ENCODE measurements around the gene PRR23A.
"Not testable (repeated sequence)": the region's sequence is repeated elsewhere in the genome, so short reads cannot be mapped to it uniquely, and the experiment has no call there.

The PRR23A gene

GRCh38 chr3:139006051-139006716 lies at the start of gene PRR23A:
TSS of gene PRR23A (minus strand) at chr3:139006268. CDS start at chr3:139006268, 0 bp downstream.
- TF ChIP-seq Cebpa-rat (IDR thresholded peaks at IDR 0.05) = no peak

DNA sequence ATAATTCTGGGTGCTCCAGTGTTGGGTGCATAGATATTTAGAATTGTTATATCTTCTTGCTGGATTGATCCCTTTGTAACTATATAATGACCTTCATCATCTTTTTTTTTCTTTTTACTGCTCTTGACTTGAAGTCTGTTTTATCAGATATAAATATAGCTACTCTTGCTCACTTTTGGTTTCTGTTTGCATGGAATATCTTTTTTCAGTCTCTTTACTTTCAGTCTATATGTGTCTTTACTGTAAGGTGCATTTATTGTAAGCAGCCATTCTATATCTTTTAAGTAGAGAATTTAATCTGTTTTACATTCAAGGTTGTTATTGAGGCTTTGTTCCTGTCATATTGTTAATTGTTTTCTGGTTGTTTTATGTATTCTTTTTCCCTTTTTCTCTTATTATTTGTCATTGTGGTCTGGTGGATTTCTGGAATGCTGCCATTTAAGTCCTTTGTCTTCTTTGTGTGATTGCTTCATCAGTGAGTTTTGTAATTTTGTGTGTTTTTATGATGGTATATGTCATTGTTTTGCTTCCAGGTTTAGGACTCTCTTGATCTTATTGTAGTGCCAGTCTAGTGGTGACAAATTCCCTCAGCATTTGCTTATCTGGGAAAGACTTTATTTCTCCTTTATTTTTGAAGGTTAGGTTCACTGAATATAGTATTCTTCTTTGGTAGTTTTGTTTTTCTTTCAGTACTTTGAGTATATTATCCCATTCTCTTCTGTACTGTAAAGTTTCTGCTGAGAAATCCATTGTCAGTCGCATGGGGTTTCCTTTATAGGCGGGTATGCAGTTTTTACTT lies 46.9 kb upstream of the PRR23A start:
- no peak overlapping the region for H3K9ac ChIP-seq
- H3K4me2 ChIP-seq = no peak overlapping the region
- H4K20me1 ChIP-seq = no peaks in the 10 kb centered on the region
- peaks cover 25 to 40% (median 31%) of the 10 kb centered on the region in 11 experiments for H3K9me3 ChIP-seq (replicated peaks in 1 of 11)
- no peaks in the 10 kb centered on the region for H3K4me1 ChIP-seq
- H3K36me3 ChIP-seq = no peaks in the 10 kb centered on the region
- H3K27me3 ChIP-seq = no peaks in the 10 kb centered on the region
- no peak for TF ChIP-seq Cebpa-rat (IDR thresholded peaks at IDR 0.05)
- no peak overlapping the region for H3K4me3 ChIP-seq
- no peak overlapping the region for H3K27ac ChIP-seq

More at GRCh38 chr3:139006051-139006716, at the start of gene PRR23A:
- Histone ChIP-seq H4K20me1 (no peaks in the 10 kb centered on the region), H3K9me3 (replicated peaks in 1 of 11) (peaks cover 24 to 52% (median 41%) of the 10 kb centered on the region in 11 experiments), H3K4me3 (no peak within 1 kb of the TSS), H3K9ac (no peak within 1 kb of the TSS), H3K36me3 (no peaks in the 10 kb centered on the region), H3K4me1 (no peaks in the 10 kb centered on the region), H3K27me3 (no peaks in the 10 kb centered on the region), H3K27ac (no peak within 1 kb of the TSS), H3K4me2 (no peak within 1 kb of the TSS)

DNA sequence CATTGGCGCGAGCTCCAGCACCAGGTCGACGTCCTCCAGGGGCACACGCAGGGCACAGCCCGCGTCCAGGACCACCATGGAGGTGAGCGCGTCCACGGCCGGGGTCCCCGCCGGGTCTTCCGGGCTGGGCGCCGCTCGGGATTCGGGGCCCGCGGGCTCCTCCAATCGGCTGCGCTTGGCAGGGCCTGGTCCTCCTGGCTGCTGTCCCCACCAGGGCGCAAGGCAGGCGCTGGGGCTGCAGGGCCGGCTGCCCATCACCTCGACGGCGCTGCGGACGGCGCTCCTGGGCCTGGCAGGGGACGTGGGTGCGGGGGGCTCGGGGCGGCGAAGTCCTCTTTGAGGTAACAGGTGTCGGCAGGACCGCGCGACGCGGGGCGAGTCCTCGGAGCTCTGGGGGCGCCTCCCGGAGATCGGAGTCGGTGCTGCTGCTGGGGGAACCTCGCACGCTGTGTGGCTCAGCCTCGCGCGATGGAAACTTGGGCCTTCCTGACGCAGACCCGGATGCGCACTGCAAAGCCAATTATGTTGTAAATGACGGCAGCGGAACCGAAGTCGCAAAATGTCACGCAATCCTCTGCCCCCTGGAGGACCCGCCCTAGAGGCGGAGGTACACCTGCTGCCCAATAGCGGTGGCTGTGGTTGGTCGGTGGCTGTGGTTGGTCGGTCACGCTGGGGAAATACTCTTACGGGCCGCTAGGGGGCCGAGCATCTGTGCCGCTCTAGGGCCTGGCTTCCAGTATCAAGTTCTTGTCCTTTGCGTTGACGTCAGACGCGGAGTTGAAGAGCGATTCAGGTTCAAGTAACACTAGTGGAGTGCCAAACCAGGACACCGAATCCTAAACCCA lies 38.5 kb upstream of the PRR23A start, which contains the start of gene PRR23C:
TSS of gene PRR23C (minus strand) at position 527 of the 845 bp plus-strand sequence. CDS start at position 255, 272 bp downstream.
- Histone ChIP-seq H3K4me2 (no peak within 1 kb of the TSS), H3K36me3 (no peaks in the 10 kb centered on the region), H3K27me3 (no peaks in the 10 kb centered on the region), H3K27ac (no peak within 1 kb of the TSS), H4K20me1 (no peaks in the 10 kb centered on the region), H3K4me3 (no peak within 1 kb of the TSS), H3K9ac (no peak within 1 kb of the TSS), H3K9me3 (replicated peaks in 1 of 11) (peaks cover 25 to 45% (median 34%) of the 10 kb centered on the region in 11 experiments), H3K4me1 (no peaks in the 10 kb centered on the region)
- TF ChIP-seq Cebpa-rat (IDR thresholded peaks at IDR 0.05) = no peak

GRCh38 chr3:139043554-139044365 lies 37.7 kb upstream of the PRR23A start:
- Histone ChIP-seq H3K4me1 (no peaks in the 10 kb centered on the region), H3K27me3 (no peaks in the 10 kb centered on the region), H3K4me2 (no peak overlapping the region), H3K9me3 (replicated peaks in 1 of 11) (peaks cover 25 to 45% (median 34%) of the 10 kb centered on the region in 11 experiments), H3K4me3 (no peak overlapping the region), H3K27ac (no peak overlapping the region), H3K9ac (no peak overlapping the region), H3K36me3 (no peaks in the 10 kb centered on the region), H4K20me1 (no peaks in the 10 kb centered on the region)
- TF ChIP-seq Cebpa-rat (IDR thresholded peaks at IDR 0.05) = peak in 10 of 11 experiments; percentile 11 to 88 (median 62); a peak in 15 of 22 replicates

DNA sequence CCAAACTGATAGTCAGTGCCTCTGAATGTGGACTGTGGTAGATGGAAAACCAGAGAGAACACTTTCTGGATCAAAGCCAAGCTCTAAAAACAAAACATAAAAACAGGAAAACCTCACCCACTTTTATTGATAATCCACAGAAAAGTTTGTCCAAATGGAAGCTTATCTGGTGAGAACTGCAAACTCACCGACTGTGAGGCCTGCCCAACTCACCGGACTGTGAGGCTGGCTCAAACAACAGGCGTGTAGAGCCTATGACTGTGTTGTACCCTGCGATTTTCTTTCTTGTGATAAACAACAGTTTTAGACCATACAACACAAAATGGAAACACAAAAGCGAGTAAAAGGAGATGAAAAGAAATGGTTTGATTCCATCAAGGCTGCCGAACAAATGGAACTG lies 31.4 kb upstream of the PRR23A start:
- no peaks in the 10 kb centered on the region for H3K4me1 ChIP-seq
- H3K4me2 ChIP-seq = no peak overlapping the region
- no peaks in the 10 kb centered on the region for H4K20me1 ChIP-seq
- TF ChIP-seq Cebpa-rat (IDR thresholded peaks at IDR 0.05) = no peak
- H3K27ac ChIP-seq = no peak overlapping the region
- H3K36me3 ChIP-seq = no peaks in the 10 kb centered on the region
- peaks cover 0 to 12% (median 6%) of the 10 kb centered on the region in 11 experiments; a peak in 12 of 22 replicates for H3K9me3 ChIP-seq (replicated peaks in 1 of 11)
- H3K27me3 ChIP-seq = no peaks in the 10 kb centered on the region
- H3K4me3 ChIP-seq = no peak overlapping the region
- no peak overlapping the region for H3K9ac ChIP-seq

- TF ChIP-seq Cebpa-rat (IDR thresholded peaks at IDR 0.05) = no peak
- H3K4me1 ChIP-seq = no peaks in the 10 kb centered on the region
- no peaks in the 10 kb centered on the region for H3K27me3 ChIP-seq
- no peak overlapping the region for H3K27ac ChIP-seq
- no peak overlapping the region for H3K4me3 ChIP-seq
- no peak overlapping the region for H3K4me2 ChIP-seq
- H4K20me1 ChIP-seq = no peaks in the 10 kb centered on the region
- no peak overlapping the region for H3K9ac ChIP-seq
- no peaks in the 10 kb centered on the region for H3K36me3 ChIP-seq
- peaks cover 20 to 45% (median 33%) of the 10 kb centered on the region in 11 experiments; a peak in 21 of 22 replicates for H3K9me3 ChIP-seq (replicated peaks in 1 of 11)
Measured at GRCh38 chr3:139032326-139033002, 26.4 kb upstream of the PRR23A start.

DNA sequence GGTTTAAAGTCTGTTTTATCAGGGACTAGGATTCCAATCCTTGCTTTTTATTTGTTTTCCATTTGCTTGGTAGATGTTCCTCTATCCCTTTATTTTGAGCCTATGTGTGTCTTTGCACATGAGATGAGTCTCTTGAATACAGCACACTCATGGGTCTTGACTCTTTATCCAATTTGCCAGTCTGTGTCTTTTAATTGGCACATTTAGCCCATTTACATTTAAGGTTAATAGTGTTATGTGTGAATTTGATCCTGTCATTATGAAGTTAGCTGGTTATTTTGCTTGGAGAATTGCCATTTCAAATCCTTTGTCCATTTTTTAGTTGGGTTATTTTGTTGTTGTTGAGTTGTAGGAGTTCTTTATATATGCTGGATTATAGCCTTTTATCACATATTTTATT lies 24.5 kb upstream of the PRR23A start:
- peaks cover 20 to 45% (median 33%) of the 10 kb centered on the region in 11 experiments; a peak in 21 of 22 replicates for H3K9me3 ChIP-seq (replicated peaks in 1 of 11)
- H3K27me3 ChIP-seq, H3K4me1 ChIP-seq, H3K4me3 ChIP-seq, H3K27ac ChIP-seq, H3K9ac ChIP-seq, H3K36me3 ChIP-seq, H4K20me1 ChIP-seq, H3K4me2 ChIP-seq: not testable (repeated sequence)

DNA sequence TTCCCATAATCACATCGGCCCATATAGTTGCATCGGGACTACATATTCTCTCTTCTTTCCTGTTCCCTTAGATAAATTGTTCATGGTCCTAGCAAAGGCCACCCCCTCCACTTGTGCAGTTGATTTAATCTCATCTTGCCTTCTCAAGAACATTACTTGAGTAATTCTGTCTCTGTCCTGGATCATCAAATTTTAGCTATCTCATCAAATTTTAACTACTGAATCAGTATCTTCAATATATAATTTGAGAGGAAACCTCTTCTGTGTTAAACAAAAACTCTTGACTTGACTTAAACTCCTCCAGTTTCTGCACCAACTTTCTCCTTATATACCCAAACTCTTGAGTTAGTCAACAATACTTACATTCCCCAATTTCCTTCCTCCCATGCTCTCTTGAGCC lies 18.9 kb upstream of the PRR23A start:
- Histone ChIP-seq H3K36me3 (no peaks in the 10 kb centered on the region), H3K4me2 (no peak overlapping the region), H3K27ac (no peak overlapping the region), H3K9ac (no peak overlapping the region), H3K9me3 (replicated peaks in 1 of 11) (peaks cover 15 to 35% (median 21%) of the 10 kb centered on the region in 11 experiments), H3K4me3 (no peak overlapping the region), H3K27me3 (no peaks in the 10 kb centered on the region), H4K20me1 (no peaks in the 10 kb centered on the region), H3K4me1 (no peaks in the 10 kb centered on the region)
- no peak for TF ChIP-seq Cebpa-rat (IDR thresholded peaks at IDR 0.05)
